GM12875 (cell line): Measurements from ENCODE around the gene MBD3.

ENCODE experiments used
- H3K4me3 ChIP-seq: one replicate; pipeline ENCODE4 v1.5.1; 2011; ENCODE audit warnings: low read depth, low read length, control low read depth
- CTCF ChIP-seq: IDR thresholded peaks from 2 replicates; pipeline ENCODE4 v1.5.1; 2011; ENCODE audit warnings: low read depth, mild to moderate bottlenecking, control low read depth, inconsistent platforms, low read length, moderate library complexity, borderline replicate concordance; ENCODE audit not compliant: insufficient read depth

The MBD3 gene

GRCh38 chr19:1561236-1561842 is 31.3 kb downstream of the MBD3 start:
- no peak for TF ChIP-seq CTCF
- no peak overlapping the region for H3K4me3 ChIP-seq

- no peak for TF ChIP-seq CTCF
These were observed 32.3 kb downstream of the MBD3 start for GRCh38 chr19:1560286-1560882.

GRCh38 chr19:1558552-1558951 is 34.1 kb downstream of the MBD3 start:
- TF ChIP-seq CTCF, result no peak
- no peak overlapping the region for H3K4me3 ChIP-seq

More at GRCh38 chr19:1560286-1560882, 32.3 kb downstream of the MBD3 start:
- H3K4me3 ChIP-seq, result no peak overlapping the region

GRCh38 chr19:1556390-1557070 is 36.1 kb downstream of the MBD3 start:
- TF ChIP-seq CTCF, result no peak
- H3K4me3 ChIP-seq, result no peak overlapping the region

- TF ChIP-seq CTCF, result no peak
- no peak overlapping the region for H3K4me3 ChIP-seq
These were observed 36.9 kb downstream of the MBD3 start for GRCh38 chr19:1555487-1556389.

GRCh38 chr19:1554968-1555367 is 37.7 kb downstream of the MBD3 start:
- TF ChIP-seq CTCF, result no peak
- no peak overlapping the region for H3K4me3 ChIP-seq
